H1 (cell line): ENCODE data around the gene TRIM65. TPM values are rescaled to one million over a fixed set of nuclear protein-coding genes. Genes with fewer than 3 reads are reported as not detected.
A peak's percentile ranks its signal among the peaks of the same experiment; 100 is the strongest.

Experiments used
- POLR2AphosphoS5 ChIP-seq: IDR thresholded peaks from 2 replicates; pipeline ENCODE4 v1.6.1; 2011; ENCODE audit warnings: low read depth, low read length
- SP1 ChIP-seq: IDR thresholded peaks from 2 replicates; pipeline ENCODE4 v1.6.1; 2011; ENCODE audit warnings: low read depth, low read length
- SP4 ChIP-seq: IDR thresholded peaks from 2 replicates; pipeline ENCODE4 v1.6.1; 2012; ENCODE audit warnings: low read length, inconsistent platforms
- TAF7 ChIP-seq: optimal IDR thresholded peaks from 2 replicates; pipeline ENCODE3; 2011; ENCODE audit warnings: low read depth, mild to moderate bottlenecking, inconsistent platforms, low read length, moderate library complexity, borderline replicate concordance
- TEAD4 ChIP-seq: IDR thresholded peaks from 2 replicates; pipeline ENCODE4 v1.6.1; 2012; ENCODE audit warnings: low read depth, low read length, inconsistent platforms, mixed read lengths
- polyA plus RNA-seq, 7 experiments: library from polyadenylated mRNA; depleted of rRNA in 3 of 7; stranded (reverse) in 5 of 7; unstranded in 2 of 7; fragments of >200 nt in 5 of 7; fragments of 200-250 nt in 2 of 7; gene quantifications; 1 replicate in 5 of 7; 2 replicates in 1 of 7; 4 replicates in 1 of 7; pipeline versions ENCODE4 v1.2.1 to v1.2.3, GENCODE V29; 2011 to 2013; ENCODE audit warnings: missing spikeins in 2 of 7, mixed read lengths in 2 of 7
- total RNA-seq: library from RNA; stranded (reverse); fragmentation: NEBNext Ultra II Directional; extraction: Animal tissue kit (Norgen Biotek cat#: 25700); gene quantifications from 2 replicates; pipeline ENCODE4 v1.2.1, GENCODE V29; 2021

The TRIM65 gene
- total and polyA plus RNA-seq, 2 of the 8 experiments (the other 6 are each of a cell fraction or from before 2014, with no cell fraction given): 21.2 to 48.6 TPM

GRCh38 chr17:75895370-75896155, 1.2 kb downstream of the TRIM65 start (continued):
- peak; percentile 31; the same call in 1 of the 2 replicates for TF ChIP-seq POLR2AphosphoS5
- TF ChIP-seq TEAD4: peak; percentile 45; the same call in 1 of the 2 replicates
- no peak for TF ChIP-seq SP4
- no peak for TF ChIP-seq TAF7
- TF ChIP-seq SP1: no peak
